Endothelial cell of umbilical vein (primary cell): Measurements from ENCODE around the gene ARHGAP30. TPM values are rescaled to one million over a fixed set of nuclear protein-coding genes. Genes with fewer than 3 reads are reported as not detected.

Source experiments
- BruUV-seq: library from RNA; stranded (reverse); fragments of 400-500 nt; replicated peaks from 2 replicates; lab custom pipeline; 2021; lab: Mats Ljungman, UMichigan
- CTCF ChIA-PET: fragments of 300-600, 350-600 bp; sonication (Branson Sonifier 250); formaldehyde crosslinking; loops from one replicate; lab custom pipeline; 2021; ENCODE audit warnings: antibody characterized with exemption, inconsistent platforms; lab: Charles Lee
- POLR2A ChIA-PET: fragments of 300-600, 350-600 bp; sonication (Branson Sonifier 250); formaldehyde crosslinking; loops from one replicate; lab custom pipeline; 2021; ENCODE audit warnings: antibody characterized with exemption, inconsistent platforms; lab: Charles Lee
- DNase-seq: peaks from one replicate; pipeline ENCODE4 v3.0.0-alpha.2; 2011; ENCODE audit warnings: low read depth, low spot score
- FAIRE-seq: peaks from 2 replicates; lab custom pipeline; 2011; peaks lifted over from hg19 to GRCh38; lab: Jason Lieb, UNC
- H2AFZ ChIP-seq: 2 replicates; pipeline ENCODE4 v1.6.0; 2012; ENCODE audit warnings: low read depth, low read length, control low read depth, inconsistent platforms
- H3K27ac ChIP-seq: 2 replicates; pipeline ENCODE4 v1.5.1; 2011; ENCODE audit warnings: low read depth, mild to moderate bottlenecking, control low read depth, low read length, moderate library complexity; ENCODE audit not compliant: insufficient read depth
- H3K27me3 ChIP-seq, 2 experiments: 2 replicates each; pipeline versions ENCODE4 v1.6.0 to v1.6.1; 2011; ENCODE audit warnings: low read length in 2 of 2, mixed read lengths in 1 of 2; ENCODE audit not compliant: control insufficient read depth in 2 of 2, insufficient read depth in 2 of 2
- H3K36me3 ChIP-seq, 2 experiments: 2 replicates in 1 of 2; 3 replicates in 1 of 2; pipeline ENCODE4 v1.5.1; 2011; ENCODE audit warnings: low read length in 2 of 2, mild to moderate bottlenecking in 1 of 2, moderate library complexity in 1 of 2; ENCODE audit not compliant: control insufficient read depth in 2 of 2, insufficient read depth in 2 of 2; ENCODE audit errors: extremely low read depth in 1 of 2
- H3K4me1 ChIP-seq: 3 replicates; pipeline ENCODE4 v1.5.1; 2011; ENCODE audit warnings: mild to moderate bottlenecking, low read length; ENCODE audit not compliant: control insufficient read depth, insufficient read depth; ENCODE audit errors: extremely low read depth
- H3K4me2 ChIP-seq: 2 replicates; pipeline ENCODE4 v1.6.1; 2011; ENCODE audit warnings: low read length, control low read depth, mixed read lengths; ENCODE audit not compliant: insufficient read depth
- H3K4me3 ChIP-seq, 3 experiments: fragments of 200-600 bp in 1 of 3; sonication (generic), shearing (Covaris generic) in 1 of 3; replicated peaks in 1 of 3; 2 replicates each; pipeline ENCODE4 v1.5.1; 2011 to 2016; ENCODE audit warnings: control low read depth in 3 of 3, low read length in 3 of 3, mild to moderate bottlenecking in 2 of 3, inconsistent platforms in 1 of 3, low read depth in 1 of 3, moderate library complexity in 1 of 3; ENCODE audit not compliant: insufficient read depth in 1 of 3
- H3K79me2 ChIP-seq: 2 replicates; pipeline ENCODE4 v1.6.0; 2012; ENCODE audit warnings: low read length, inconsistent platforms; ENCODE audit not compliant: control insufficient read depth, insufficient read depth
- H3K9ac ChIP-seq: replicated peaks from 2 replicates; pipeline ENCODE3; 2011; ENCODE audit warnings: low read length, control low read depth; ENCODE audit not compliant: insufficient read depth; ENCODE audit errors: extremely low read depth
- H3K9me1 ChIP-seq: replicated peaks from 3 replicates; pipeline ENCODE4 v1.6.0; 2011; ENCODE audit warnings: mild to moderate bottlenecking, low read length; ENCODE audit not compliant: control insufficient read depth, insufficient read depth; ENCODE audit errors: extremely low read depth
- H3K9me3 ChIP-seq: replicated peaks from 2 replicates; pipeline ENCODE4 v1.5.1; 2012; ENCODE audit warnings: low read length, inconsistent platforms; ENCODE audit not compliant: control insufficient read depth, insufficient read depth
- H4K20me1 ChIP-seq: replicated peaks from 2 replicates; pipeline ENCODE3; 2011; ENCODE audit warnings: mild to moderate bottlenecking, low read length; ENCODE audit not compliant: control insufficient read depth, insufficient read depth; ENCODE audit errors: extremely low read depth
- CTCF ChIP-seq, 2 donors: IDR thresholded peaks; 1 replicate in 1 of 2; 2 replicates in 1 of 2; pipeline ENCODE4 v1.5.1; 2011; ENCODE audit warnings: low read length in 2 of 2, mild to moderate bottlenecking in 2 of 2, moderate library complexity in 2 of 2, control low read depth in 1 of 2, inconsistent platforms in 1 of 2, low read depth in 1 of 2; ENCODE audit not compliant: insufficient read depth in 1 of 2; ENCODE audit errors: extremely low read depth in 1 of 2
- GATA2 ChIP-seq: IDR thresholded peaks from 2 replicates; pipeline ENCODE4 v1.7.0; 2011; ENCODE audit warnings: low read depth, mild to moderate bottlenecking, moderate library complexity, mixed read lengths, low read length; ENCODE audit not compliant: insufficient read length, insufficient read depth
- JUN ChIP-seq: IDR thresholded peaks from 2 replicates; pipeline ENCODE4 v1.6.1; 2011; ENCODE audit warnings: borderline replicate concordance, low read depth; ENCODE audit not compliant: insufficient read length, insufficient read depth
- dilution Hi-C: fragments of 300-500 bp; cut with MboI; formaldehyde crosslinking; loops from one replicate; pipeline ENCODE4 v1.15.0; 2019; ENCODE audit warnings: low sequenced_read_pairs; ENCODE audit not compliant: extremely low pct_ligation_motif_present
- intact Hi-C: fragments of 100-400 bp; cut with micrococcal nuclease; formaldehyde crosslinking; loops from one replicate; pipeline ENCODE4 v1.10.0; 2022
- polyA plus RNA-seq, 4 experiments: library from polyadenylated mRNA; depleted of rRNA in 3 of 4; stranded (reverse) in 3 of 4; unstranded in 1 of 4; fragments of >200 nt; gene quantifications; 2 replicates each; pipeline versions ENCODE4 v1.2.1 to v1.2.3, GENCODE V29; 2011 to 2012; ENCODE audit warnings: missing spikeins in 1 of 4
- small RNA-seq: library from RNA; depleted of rRNA; stranded (forward); fragments of <200 nt; gene quantifications from one replicate; pipeline ENCODE3, GENCODE V24; 2012; ENCODE audit warnings: low replicate concordance, low read depth; ENCODE audit not compliant: insufficient read depth, insufficient read length
- total RNA-seq: library from RNA; stranded (reverse); gene quantifications from 2 replicates; pipeline ENCODE4 v1.2.3, GENCODE V29; 2021

ARHGAP30 gene
- total and polyA plus RNA-seq, 2 donors (not counting 3 experiments of a cell fraction or from before 2014, with no cell fraction given) = not detected

- Histone ChIP-seq H3K27me3 (no peaks in the 10 kb centered on the region), H3K9ac (peak overlapping the region; percentile 0), H3K27ac (peak overlapping the region; percentile 62), H3K9me3 (no peaks in the 10 kb centered on the region), H3K4me2 (peak overlapping the region; percentile 3), H4K20me1 (no peaks in the 10 kb centered on the region), H3K4me1 (peaks cover 24% of the 10 kb centered on the region), H3K79me2 (no peaks in the 10 kb centered on the region), H3K4me3 (no peak overlapping the region), H3K36me3 (peaks cover 10 to 30% of the 10 kb centered on the region in 2 experiments), H3K9me1 (no peaks in the 10 kb centered on the region), H2AFZ (peak overlapping the region; percentile 0)
- ChIA-PET CTCF (interaction anchor here (0.6 to 5.5 kb wide), 34 partner anchors 9 to 384 kb away, joined by 3 to 197 read pairs (median 5); partner anchors contain the start of genes DEDD, F11R, KLHDC9 and NECTIN4), POLR2A (interaction anchor here (1.4 to 2.1 kb wide), 3 partner anchors 15 to 48 kb away, joined by 8 to 19 read pairs (median 10); partner anchors contain the start of genes F11R and USF1)
- FAIRE-seq (peak; percentile 94), DNase-seq (peak; percentile 90)
- intact Hi-C loops (loop anchor here (1.0 to 2.0 kb wide), 5 partner anchors 16 to 101 kb away; partner anchors contain the start of genes F11R, KLHDC9 and USF1), dilution Hi-C loops (no loop called here)
- peak; percentile 72 for TF ChIP-seq GATA2
- no peak for TF ChIP-seq JUN
- peak; percentile 77 to 86 for TF ChIP-seq CTCF (IDR thresholded peaks at IDR 0.05; ENCODE audit: extremely low read depth in 1 of 2, insufficient read depth in 1 of 2, low read depth in 1 of 2, low read length in 2 of 2)
- BruUV-seq = TSS peak; percentile 24
Observed at GRCh38 chr1:160997323-160998038, 72.2 kb downstream of the ARHGAP30 start.

Small RNA genes within 50 kb of the gene (small RNA-seq; reads per million reads assigned to genes)
- not detected for gene AL591806.2

Other genes with a start within 250 kb of the ARHGAP30 start
- gene CD244, start 207.0 kb downstream of the ARHGAP30 start, total RNA-seq = not detected in 2 replicates
- gene CD244, start 207.0 kb downstream of the ARHGAP30 start, polyA plus RNA-seq = not detected in 2 replicates
- not detected in 2 replicates for gene ITLN1, start 184.7 kb downstream of the ARHGAP30 start, total RNA-seq
- gene ITLN1, start 184.7 kb downstream of the ARHGAP30 start, polyA plus RNA-seq = 0.12 and 0.24 TPM in 2 replicates
- not detected in 2 replicates for gene ITLN2, start 115.1 kb downstream of the ARHGAP30 start, total RNA-seq
- 0.32 and 0.46 TPM in 2 replicates for gene ITLN2, start 115.1 kb downstream of the ARHGAP30 start, polyA plus RNA-seq
- gene F11R, start 48.7 kb downstream of the ARHGAP30 start, total RNA-seq = 86.3 and 97.0 TPM in 2 replicates
- 124 and 137 TPM in 2 replicates for gene F11R, start 48.7 kb downstream of the ARHGAP30 start, polyA plus RNA-seq
- gene TSTD1, start 30.9 kb downstream of the ARHGAP30 start, total RNA-seq = 8.9 and 12.5 TPM in 2 replicates
- gene TSTD1, start 30.9 kb downstream of the ARHGAP30 start, polyA plus RNA-seq = 39.1 and 51.6 TPM in 2 replicates
- gene USF1, start 23.9 kb downstream of the ARHGAP30 start, total RNA-seq = 56.7 and 57.9 TPM in 2 replicates
- 53.4 and 66.0 TPM in 2 replicates for gene USF1, start 23.9 kb downstream of the ARHGAP30 start, polyA plus RNA-seq
- 0.37 and 0.58 TPM in 2 replicates for gene NECTIN4, start 19.7 kb upstream of the ARHGAP30 start, total RNA-seq
- gene NECTIN4, start 19.7 kb upstream of the ARHGAP30 start, polyA plus RNA-seq = 0.15 and 0.29 TPM in 2 replicates
- gene KLHDC9, start 28.5 kb upstream of the ARHGAP30 start, total RNA-seq = 1.1 and 1.4 TPM in 2 replicates
- 2.6 and 3.2 TPM in 2 replicates for gene KLHDC9, start 28.5 kb upstream of the ARHGAP30 start, polyA plus RNA-seq
- 99.5 and 104 TPM in 2 replicates for gene PFDN2, start 48.1 kb upstream of the ARHGAP30 start, total RNA-seq
- 86.8 and 157 TPM in 2 replicates for gene PFDN2, start 48.1 kb upstream of the ARHGAP30 start, polyA plus RNA-seq
- 20.3 and 20.9 TPM in 2 replicates for gene NIT1, start 48.2 kb upstream of the ARHGAP30 start, total RNA-seq
- 26.5 and 28.2 TPM in 2 replicates for gene NIT1, start 48.2 kb upstream of the ARHGAP30 start, polyA plus RNA-seq
- gene DEDD, start 62.8 kb upstream of the ARHGAP30 start, total RNA-seq = 50.2 and 54.9 TPM in 2 replicates
- 78.3 and 81.8 TPM in 2 replicates for gene DEDD, start 62.8 kb upstream of the ARHGAP30 start, polyA plus RNA-seq
- 102 and 110 TPM in 2 replicates for gene UFC1, start 84.1 kb upstream of the ARHGAP30 start, total RNA-seq
- 115 and 149 TPM in 2 replicates for gene UFC1, start 84.1 kb upstream of the ARHGAP30 start, polyA plus RNA-seq
- 18.7 and 19.7 TPM in 2 replicates for gene USP21, start 89.6 kb upstream of the ARHGAP30 start, total RNA-seq
- 29.2 and 34.9 TPM in 2 replicates for gene USP21, start 89.6 kb upstream of the ARHGAP30 start, polyA plus RNA-seq
- gene PPOX, start 96.5 kb upstream of the ARHGAP30 start, total RNA-seq = 28.5 and 28.9 TPM in 2 replicates
- gene PPOX, start 96.5 kb upstream of the ARHGAP30 start, polyA plus RNA-seq = 26.4 and 31.3 TPM in 2 replicates
- gene B4GALT3, start 107.6 kb upstream of the ARHGAP30 start, total RNA-seq = 39.5 and 39.8 TPM in 2 replicates
- gene B4GALT3, start 107.6 kb upstream of the ARHGAP30 start, polyA plus RNA-seq = 55.5 and 60.4 TPM in 2 replicates
- 8.9 and 13.6 TPM in 2 replicates for gene ADAMTS4, start 129.2 kb upstream of the ARHGAP30 start, total RNA-seq
- gene ADAMTS4, start 129.2 kb upstream of the ARHGAP30 start, polyA plus RNA-seq = 2.5 and 2.6 TPM in 2 replicates
- gene NDUFS2, start 132.5 kb upstream of the ARHGAP30 start, total RNA-seq = 95.1 and 99.7 TPM in 2 replicates
- 101 and 130 TPM in 2 replicates for gene NDUFS2, start 132.5 kb upstream of the ARHGAP30 start, polyA plus RNA-seq
- gene FCER1G, start 145.4 kb upstream of the ARHGAP30 start, total RNA-seq = 1.6 and 2.2 TPM in 2 replicates
- gene FCER1G, start 145.4 kb upstream of the ARHGAP30 start, polyA plus RNA-seq = 1.1 and 1.3 TPM in 2 replicates
- not detected in 2 replicates for gene APOA2, start 153.7 kb upstream of the ARHGAP30 start, total RNA-seq
- gene APOA2, start 153.7 kb upstream of the ARHGAP30 start, polyA plus RNA-seq = not detected in 2 replicates
- gene TOMM40L, start 156.2 kb upstream of the ARHGAP30 start, total RNA-seq = 18.7 TPM in 2 replicates
- gene TOMM40L, start 156.2 kb upstream of the ARHGAP30 start, polyA plus RNA-seq = 18.6 and 19.6 TPM in 2 replicates
- not detected in 2 replicates for gene NR1I3, start 168.3 kb upstream of the ARHGAP30 start, total RNA-seq
- gene NR1I3, start 168.3 kb upstream of the ARHGAP30 start, polyA plus RNA-seq = not detected in 2 replicates
- gene PCP4L1, start 188.9 kb upstream of the ARHGAP30 start, total RNA-seq = not detected in 2 replicates
- gene PCP4L1, start 188.9 kb upstream of the ARHGAP30 start, polyA plus RNA-seq = not detected in 2 replicates
- gene MPZ, start 240.1 kb upstream of the ARHGAP30 start, total RNA-seq = 1.3 and 2.0 TPM in 2 replicates
- 6.1 and 7.0 TPM in 2 replicates for gene MPZ, start 240.1 kb upstream of the ARHGAP30 start, polyA plus RNA-seq
- 136 and 148 TPM in 2 replicates for gene SDHC, start 244.5 kb upstream of the ARHGAP30 start, total RNA-seq
- 219 and 279 TPM in 2 replicates for gene SDHC, start 244.5 kb upstream of the ARHGAP30 start, polyA plus RNA-seq